H9 (cell line): ENCODE measurements around the gene FLOT2. TPM values are rescaled to one million over a fixed set of nuclear protein-coding genes. Genes with fewer than 3 reads are reported as not detected.

Source experiments
- DNase-seq: peaks from one replicate; pipeline ENCODE4 v3.0.0-alpha.2; 2017
- H2AFZ ChIP-seq: one replicate; pipeline ENCODE4 v1.6.1; 2013; ENCODE audit warnings: mild to moderate bottlenecking, low read length, control low read depth, moderate library complexity
- H2AK5ac ChIP-seq: 2 replicates; pipeline ENCODE4 v1.6.1; 2013; ENCODE audit warnings: low read length, control low read depth, mixed read lengths; ENCODE audit not compliant: insufficient read length
- H2BK120ac ChIP-seq: one replicate; pipeline ENCODE4 v1.6.1; 2013; ENCODE audit warnings: low read depth, mild to moderate bottlenecking, low read length, control low read depth, inconsistent platforms; ENCODE audit not compliant: poor library complexity, severe bottlenecking
- H2BK12ac ChIP-seq: 2 replicates; pipeline ENCODE4 v1.6.1; 2013; ENCODE audit warnings: low read length, control low read depth, mixed read lengths, low read depth; ENCODE audit not compliant: insufficient read length
- H2BK15ac ChIP-seq: 2 replicates; pipeline ENCODE4 v1.6.1; 2013; ENCODE audit warnings: low read depth, low read length, control low read depth
- H2BK20ac ChIP-seq: one replicate; pipeline ENCODE4 v1.6.1; 2013; ENCODE audit warnings: low read depth, mild to moderate bottlenecking, low read length, control low read depth, inconsistent platforms; ENCODE audit not compliant: poor library complexity, severe bottlenecking
- H2BK5ac ChIP-seq: 2 replicates; pipeline ENCODE4 v1.6.1; 2013; ENCODE audit warnings: low read length, control low read depth, mixed read lengths; ENCODE audit not compliant: insufficient read length
- H3K14ac ChIP-seq: 2 replicates; pipeline ENCODE4 v1.6.1; 2013; ENCODE audit warnings: low read length, control low read depth; ENCODE audit not compliant: insufficient read depth
- H3K18ac ChIP-seq: 2 replicates; pipeline ENCODE4 v1.6.1; 2013; ENCODE audit warnings: low read depth, mild to moderate bottlenecking, mixed read lengths, low read length, control low read depth; ENCODE audit not compliant: insufficient read length
- H3K23ac ChIP-seq: 2 replicates; pipeline ENCODE4 v1.6.1; 2013; ENCODE audit warnings: low read length, control low read depth, mixed read lengths, low read depth; ENCODE audit not compliant: insufficient read length
- H3K23me2 ChIP-seq: 2 replicates; pipeline ENCODE4 v1.6.1; 2013; ENCODE audit warnings: low read depth, mild to moderate bottlenecking, mixed read lengths, low read length, control low read depth; ENCODE audit not compliant: insufficient read length, poor library complexity, severe bottlenecking
- H3K27ac ChIP-seq: 2 replicates; pipeline ENCODE4 v1.5.1; 2013; ENCODE audit warnings: low read length, control low read depth, mixed read lengths, low read depth; ENCODE audit not compliant: insufficient read length
- H3K27me3 ChIP-seq: 2 replicates; pipeline ENCODE4 v1.6.1; 2013; ENCODE audit warnings: low read length, control low read depth, inconsistent platforms; ENCODE audit not compliant: insufficient read depth
- H3K4ac ChIP-seq: 2 replicates; pipeline ENCODE4 v1.6.1; 2013; ENCODE audit warnings: low read depth, mild to moderate bottlenecking, control low read depth, inconsistent platforms, low read length, moderate library complexity
- H3K4me1 ChIP-seq: 2 replicates; pipeline ENCODE4 v1.6.1; 2013; ENCODE audit warnings: low read length, control low read depth, inconsistent platforms; ENCODE audit not compliant: insufficient read depth
- H3K4me2 ChIP-seq: 2 replicates; pipeline ENCODE4 v1.6.1; 2013; ENCODE audit warnings: low read length, control low read depth, mixed read lengths; ENCODE audit not compliant: insufficient read length, insufficient read depth
- H3K56ac ChIP-seq: 2 replicates; pipeline ENCODE4 v1.6.1; 2013; ENCODE audit warnings: low read depth, mild to moderate bottlenecking, mixed read lengths, low read length, control low read depth; ENCODE audit not compliant: insufficient read length
- H3K79me1 ChIP-seq: 2 replicates; pipeline ENCODE4 v1.6.1; 2013; ENCODE audit warnings: low read depth, mild to moderate bottlenecking, moderate library complexity, low read length, control low read depth, inconsistent platforms; ENCODE audit not compliant: insufficient read depth, poor library complexity, severe bottlenecking
- H3K79me2 ChIP-seq: 2 replicates; pipeline ENCODE4 v1.6.1; 2013; ENCODE audit warnings: low read length, control low read depth, inconsistent platforms; ENCODE audit not compliant: insufficient read depth
- H3K9ac ChIP-seq: 2 replicates; pipeline ENCODE4 v1.6.1; 2013; ENCODE audit warnings: low read length, control low read depth, mixed read lengths; ENCODE audit not compliant: insufficient read length; ENCODE audit errors: extremely low read depth
- H3K9me3 ChIP-seq: one replicate; pipeline ENCODE4 v1.6.1; 2013; ENCODE audit warnings: low read depth, low read length, inconsistent platforms; ENCODE audit not compliant: control insufficient read depth
- H3T11ph ChIP-seq: one replicate; pipeline ENCODE4 v1.6.1; 2013; ENCODE audit warnings: mild to moderate bottlenecking, low read length, control low read depth, inconsistent platforms
- H4K20me1 ChIP-seq: one replicate; pipeline ENCODE4 v1.6.1; 2013; ENCODE audit not compliant: control insufficient read depth, insufficient read length, insufficient read depth
- H4K5ac ChIP-seq: 2 replicates; pipeline ENCODE4 v1.6.1; 2013; ENCODE audit warnings: low read depth, mild to moderate bottlenecking, mixed read lengths, low read length, control low read depth; ENCODE audit not compliant: insufficient read length
- H4K8ac ChIP-seq: replicated peaks from 2 replicates; pipeline ENCODE4 v1.6.1; 2013; ENCODE audit warnings: low read length, control low read depth, mixed read lengths, low read depth; ENCODE audit not compliant: insufficient read length
- H4K91ac ChIP-seq: 2 replicates; pipeline ENCODE4 v1.6.1; 2013; ENCODE audit warnings: low read depth, mild to moderate bottlenecking, moderate library complexity, mixed read lengths, low read length, control low read depth; ENCODE audit not compliant: insufficient read length
- H3K27ac Mint-ChIP-seq, 3 experiments: 2 replicates in 2 of 3; 3 replicates in 1 of 3; pipeline ENCODE4 v1.8.0; 2020 to 2021; ENCODE audit warnings: mixed read lengths in 3 of 3, mild to moderate bottlenecking in 1 of 3, moderate library complexity in 1 of 3
- H3K27me3 Mint-ChIP-seq: 2 replicates; pipeline ENCODE4 v1.8.0; 2021; ENCODE audit warnings: low read depth, mild to moderate bottlenecking, moderate library complexity, mixed read lengths
- H3K36me3 Mint-ChIP-seq, 3 experiments: 2 replicates in 2 of 3; 3 replicates in 1 of 3; pipeline ENCODE4 v1.8.0; 2020 to 2021; ENCODE audit warnings: low read depth in 3 of 3, mixed read lengths in 3 of 3; ENCODE audit not compliant: insufficient read depth in 1 of 3
- H3K4me1 Mint-ChIP-seq, 2 experiments: 2 replicates each; pipeline ENCODE4 v1.8.0; 2020; ENCODE audit warnings: mixed read lengths in 2 of 2
- H3K4me3 Mint-ChIP-seq, 2 experiments: 2 replicates in 1 of 2; 3 replicates in 1 of 2; pipeline ENCODE4 v1.8.0; 2020 to 2021; ENCODE audit warnings: mild to moderate bottlenecking in 2 of 2, mixed read lengths in 2 of 2, moderate library complexity in 1 of 2
- H3K9me3 Mint-ChIP-seq, 2 experiments: 2 replicates in 1 of 2; 3 replicates in 1 of 2; pipeline ENCODE4 v1.8.0; 2020; ENCODE audit warnings: mild to moderate bottlenecking in 2 of 2, mixed read lengths in 2 of 2, moderate library complexity in 1 of 2
- CTCF ChIP-seq: fragments of 200-600 bp; sonication (generic); conservative IDR thresholded peaks from 3 replicates; pipeline ENCODE4 v1.8.0; 2021; ENCODE audit warnings: antibody characterized with exemption, mild to moderate bottlenecking
- WGBS: extraction: QIAGEN DNeasy Blood & Tissue Kit; methylation state at CpG from one replicate; pipeline ENCODE4 v1.1.7; 2013; ENCODE audit warnings: missing lambda C conversion rate, low lambda C conversion rate, mixed read lengths; ENCODE audit not compliant: insufficient read length; ENCODE audit errors: extremely low coverage; 5-methylcytosine and 5-hydroxymethylcytosine counted together
- total RNA-seq: library from RNA; stranded (reverse); gene quantifications from 2 replicates; pipeline ENCODE4 v1.2.1, GENCODE V29; 2021

The FLOT2 gene
- total RNA-seq, 1 experiment from 2014 or later: 173 TPM

- Histone ChIP-seq H3K4me2 (no peak overlapping the region), H3T11ph (no peak overlapping the region), H3K79me2 (peaks cover 17% of the 10 kb centered on the region; the same call in 1 of the 2 replicates), H3K14ac (no peak overlapping the region), H3K23me2 (no peaks in the 10 kb centered on the region), H2BK15ac (no peak overlapping the region), H3K18ac (no peak overlapping the region), H3K27me3 (no peaks in the 10 kb centered on the region), H2BK5ac (no peak overlapping the region), H3K23ac (no peak overlapping the region), H2BK120ac (no peak overlapping the region), H3K79me1 (peaks cover 20% of the 10 kb centered on the region), H3K4ac (no peak overlapping the region), H2AK5ac (no peak overlapping the region), H3K9ac (no peak overlapping the region), H4K20me1 (no peaks in the 10 kb centered on the region), H2AFZ (no peak overlapping the region), H3K27ac (no peak overlapping the region), H4K91ac (no peak overlapping the region), H4K5ac (no peak overlapping the region), H3K56ac (no peak overlapping the region), H4K8ac (no peak overlapping the region), H2BK12ac (no peak overlapping the region), H3K4me1 (no peaks in the 10 kb centered on the region), H3K9me3 (no peaks in the 10 kb centered on the region), H2BK20ac (no peak overlapping the region)
- Mint-ChIP-seq H3K4me1 (peaks cover 4 to 6% of the 10 kb centered on the region in 2 experiments; a peak in 3 of 4 replicates), H3K9me3 (no peaks in the 10 kb centered on the region), H3K36me3 (peaks cover 36 to 57% (median 52%) of the 10 kb centered on the region in 3 experiments; a peak in 6 of 7 replicates), H3K27ac (0 out of 7 replicates have a peak overlapping the region, but pooled peaks of 1 of the 3 experiments have one; percentile 29), H3K4me3 (no peak overlapping the region), H3K27me3 (no peaks in the 10 kb centered on the region)
- no peak for TF ChIP-seq CTCF
- WGBS: no CpG with 5 or more reads among the region's 4 CpGs
- no peak for DNase-seq
These were observed 29.3 kb upstream of the FLOT2 start for GRCh38 chr17:28926786-28927185.
